ENCODE results near the gene SMIM20. TPM values are rescaled to one million over a fixed set of nuclear protein-coding genes. Genes with fewer than 3 reads are reported as not detected.

The SMIM20 gene
- total RNA-seq, 2 experiments from 2014 or later: 21.3 to 26.9 TPM

GRCh38 chr4:25879091-25879584 lies 34.9 kb upstream of the SMIM20 start:
- Mint-ChIP-seq H3K27me3 (peaks cover 11% of the 10 kb centered on the region), H3K4me1 (ENCODE audit: low read depth) (peaks cover 1% of the 10 kb centered on the region), H3K4me3 (no peak overlapping the region), H3K36me3 (ENCODE audit: low read depth) (no peaks in the 10 kb centered on the region), H3K27ac (no peak overlapping the region), H3K9me3 (peaks cover 2% of the 10 kb centered on the region)
- CTCF ChIA-PET: interaction anchor here (1.4 kb wide), 1 partner anchor 14 kb away, joined by 3 read pairs; no protein-coding TSS in a partner anchor
- intact Hi-C loops (cut with micrococcal nuclease): no loop called here
- POLR2A ChIA-PET: no interaction called here
- ATAC-seq (no peak), DNase-seq (no peak)
- no peak for TF ChIP-seq CTCF (IDR thresholded peaks at IDR 0.05)

GRCh38 chr4:25879587-25879986 lies 34.4 kb upstream of the SMIM20 start:
- H3K36me3 Mint-ChIP-seq (ENCODE audit: low read depth): no peaks in the 10 kb centered on the region
- H3K9me3 Mint-ChIP-seq: peaks cover 2% of the 10 kb centered on the region
- H3K4me1 Mint-ChIP-seq (ENCODE audit: low read depth): peaks cover 3% of the 10 kb centered on the region
- H3K27me3 Mint-ChIP-seq: peaks cover 12% of the 10 kb centered on the region
- no peak for DNase-seq
- no peak overlapping the region for H3K27ac Mint-ChIP-seq
- no peak for ATAC-seq
- no peak for TF ChIP-seq CTCF (IDR thresholded peaks at IDR 0.05)
- POLR2A ChIA-PET: no interaction called here
- H3K4me3 Mint-ChIP-seq: no peak overlapping the region
- intact Hi-C loops (cut with micrococcal nuclease): no loop called here
- CTCF ChIA-PET: no interaction called here

GRCh38 chr4:25879991-25880651 lies 33.9 kb upstream of the SMIM20 start:
- Mint-ChIP-seq H3K27me3 (peaks cover 12% of the 10 kb centered on the region), H3K36me3 (ENCODE audit: low read depth) (no peaks in the 10 kb centered on the region), H3K4me3 (no peak overlapping the region), H3K4me1 (ENCODE audit: low read depth) (peaks cover 3% of the 10 kb centered on the region), H3K27ac (no peak overlapping the region), H3K9me3 (peaks cover 2% of the 10 kb centered on the region)
- ChIA-PET POLR2A (no interaction called here), CTCF (no interaction called here)
- TF ChIP-seq CTCF (IDR thresholded peaks at IDR 0.05): no peak
- no peak for DNase-seq
- no peak for ATAC-seq
- intact Hi-C loops (cut with micrococcal nuclease): no loop called here

GRCh38 chr4:25881193-25881592 lies 32.8 kb upstream of the SMIM20 start:
- CTCF ChIA-PET: no interaction called here
- intact Hi-C loops (cut with micrococcal nuclease): no loop called here
- no peak overlapping the region for H3K27ac Mint-ChIP-seq
- no peak for TF ChIP-seq CTCF (IDR thresholded peaks at IDR 0.05)
- H3K36me3 Mint-ChIP-seq (ENCODE audit: low read depth): no peaks in the 10 kb centered on the region
- POLR2A ChIA-PET: no interaction called here
- peaks cover 12% of the 10 kb centered on the region for H3K27me3 Mint-ChIP-seq
- peaks cover 3% of the 10 kb centered on the region for H3K4me1 Mint-ChIP-seq (ENCODE audit: low read depth)
- H3K4me3 Mint-ChIP-seq: no peak overlapping the region
- ATAC-seq (no peak), DNase-seq (no peak)
- peaks cover 2% of the 10 kb centered on the region for H3K9me3 Mint-ChIP-seq

GRCh38 chr4:25882226-25882625 lies 31.8 kb upstream of the SMIM20 start:
- POLR2A ChIA-PET: no interaction called here
- Mint-ChIP-seq H3K4me3 (no peak overlapping the region), H3K4me1 (ENCODE audit: low read depth) (peaks cover 3% of the 10 kb centered on the region), H3K36me3 (ENCODE audit: low read depth) (no peaks in the 10 kb centered on the region), H3K27me3 (peaks cover 12% of the 10 kb centered on the region), H3K27ac (no peak overlapping the region), H3K9me3 (peaks cover 2% of the 10 kb centered on the region)
- intact Hi-C loops (cut with micrococcal nuclease): no loop called here
- TF ChIP-seq CTCF (IDR thresholded peaks at IDR 0.05): no peak
- ATAC-seq (no peak), DNase-seq (no peak)
- CTCF ChIA-PET: no interaction called here

Data from activated CD8-positive, alpha-beta T cell treated with anti-CD3 and anti-CD28 coated beads for 36 hours (primary cell).